GM23248 (cell line): ENCODE results near the gene ZC3H12D. TPM values are rescaled to one million over a fixed set of nuclear protein-coding genes. Genes with fewer than 3 reads are reported as not detected.

Source experiments
- DNase-seq: peaks from one replicate; pipeline ENCODE4 v3.0.0-alpha.2; 2015
- H2AFZ ChIP-seq: fragments of 200-600 bp; sonication (generic); 2 replicates; pipeline ENCODE4 v1.6.1; 2016; ENCODE audit warnings: antibody characterized with exemption
- H3F3A ChIP-seq: fragments of 200-600 bp; sonication (generic); 2 replicates; pipeline ENCODE4 v1.6.1; 2016; ENCODE audit warnings: mild to moderate bottlenecking, antibody characterized with exemption, mixed run types; ENCODE audit not compliant: insufficient read depth
- H3K27ac ChIP-seq: fragments of 200-600 bp; sonication (generic); 2 replicates; pipeline ENCODE4 v1.5.1; 2016; ENCODE audit warnings: mild to moderate bottlenecking
- H3K27me3 ChIP-seq: fragments of 200-600 bp; sonication (generic); replicated peaks from 2 replicates; pipeline ENCODE4 v1.6.1; 2016; ENCODE audit warnings: mild to moderate bottlenecking; ENCODE audit not compliant: insufficient read depth
- H3K36me3 ChIP-seq: fragments of 200-600 bp; sonication (generic); 2 replicates; pipeline ENCODE4 v1.6.1; 2016; ENCODE audit warnings: low read depth, mild to moderate bottlenecking
- H3K4me1 ChIP-seq: fragments of 200-600 bp; sonication (generic); 2 replicates; pipeline ENCODE4 v1.6.1; 2016; ENCODE audit warnings: mild to moderate bottlenecking; ENCODE audit not compliant: insufficient read depth
- H3K4me2 ChIP-seq: fragments of 200-600 bp; sonication (generic); one replicate; pipeline ENCODE4 v1.6.1; 2016; ENCODE audit warnings: mild to moderate bottlenecking; ENCODE audit not compliant: unreplicated experiment
- H3K4me3 ChIP-seq: fragments of 200-600 bp; sonication (generic); 2 replicates; pipeline ENCODE4 v1.5.1; 2016; ENCODE audit warnings: mild to moderate bottlenecking
- H3K79me2 ChIP-seq: fragments of 200-600 bp; sonication (generic); 2 replicates; pipeline ENCODE4 v1.6.1; 2016; ENCODE audit warnings: mild to moderate bottlenecking; ENCODE audit not compliant: insufficient read depth
- H3K9ac ChIP-seq: fragments of 200-600 bp; sonication (generic); 2 replicates; pipeline ENCODE4 v1.6.1; 2016; ENCODE audit warnings: mild to moderate bottlenecking
- H3K9me2 ChIP-seq: fragments of 200-600 bp; sonication (generic); 2 replicates; pipeline ENCODE4 v1.6.1; 2016; ENCODE audit warnings: mixed run types, mild to moderate bottlenecking, moderate library complexity; ENCODE audit not compliant: insufficient read depth
- H3K9me3 ChIP-seq: fragments of 200-600 bp; sonication (generic); one replicate; pipeline ENCODE4 v1.6.1; 2017; ENCODE audit warnings: low read depth
- H4K20me1 ChIP-seq: fragments of 200-600 bp; sonication (generic); 2 replicates; pipeline ENCODE4 v1.6.0; 2016; ENCODE audit not compliant: insufficient read depth
- EZH2 ChIP-seq: fragments of 200-600 bp; sonication (generic); IDR thresholded peaks from 2 replicates; pipeline ENCODE4 v1.6.1; 2018; ENCODE audit warnings: antibody characterized with exemption, mild to moderate bottlenecking; ENCODE audit not compliant: insufficient read depth, poor library complexity, severe bottlenecking
- EZH2phosphoT487 ChIP-seq: fragments of 200-600 bp; sonication (generic); IDR thresholded peaks from 2 replicates; pipeline ENCODE4 v1.6.1; 2018; ENCODE audit warnings: antibody characterized with exemption, moderate library complexity, mild to moderate bottlenecking, low read depth; ENCODE audit not compliant: insufficient read depth
- WGBS, 2 experiments: methylation state at CpG; one replicate each; pipeline ENCODE4 v1.1.6; 2015 to 2017; ENCODE audit warnings: low lambda C conversion rate in 2 of 2, low coverage in 1 of 2; ENCODE audit errors: missing lambda C conversion rate in 2 of 2; 5-methylcytosine and 5-hydroxymethylcytosine counted together
- in situ Hi-C: fragments of 300-500 bp; cut with MboI; formaldehyde crosslinking; loops from 2 replicates; pipeline ENCODE4 v1.15.0; 2020
- polyA plus RNA-seq: library from polyadenylated mRNA; unstranded; fragments of >200 nt; fragmentation: Nextera tagmentation; extraction: Ambion mirVana; gene quantifications from 2 replicates; pipeline ENCODE4 v1.2.1, GENCODE V29; 2016
- total RNA-seq: library from RNA; depleted of rRNA; stranded (reverse); fragments of >200 nt; shearing (Covaris generic); gene quantifications from 2 replicates; pipeline ENCODE4 v1.2.3, GENCODE V29; 2014

Gene ZC3H12D
- total and polyA plus RNA-seq, 2 experiments from 2014 or later: 0.54 TPM; not detected in 1

DNA sequence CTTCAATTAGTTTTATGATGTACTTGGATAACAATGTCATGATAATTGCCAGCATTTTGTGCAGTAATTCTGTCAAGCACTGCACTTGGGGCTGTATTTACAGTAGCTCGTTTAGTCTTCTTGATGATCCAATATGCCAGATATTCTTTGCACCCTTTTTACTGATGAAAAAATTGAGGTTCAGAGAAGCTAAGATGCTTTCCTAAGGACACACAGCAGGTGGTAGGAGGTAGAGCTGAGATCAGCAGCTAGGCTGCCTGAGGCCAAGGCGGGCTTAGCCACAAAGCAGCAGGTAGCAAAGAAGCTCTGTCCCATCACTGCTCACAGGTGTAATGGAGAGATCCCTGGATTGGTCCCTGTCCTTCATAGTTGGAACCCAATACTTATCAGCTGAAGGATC, 51.4 kb downstream of the ZC3H12D start:
- Histone ChIP-seq H3K9me2 (no peaks in the 10 kb centered on the region), H3K4me3 (no peak overlapping the region), H2AFZ (no peak overlapping the region), H3K27me3 (no peaks in the 10 kb centered on the region), H3K4me2 (no peak overlapping the region), H3K9ac (no peak overlapping the region), H3F3A (0 out of 2 replicates have a peak, but pooled peaks cover 11% of the 10 kb centered on the region), H3K36me3 (no peaks in the 10 kb centered on the region), H3K4me1 (0 out of 2 replicates have a peak, but pooled peaks cover 10% of the 10 kb centered on the region), H4K20me1 (no peaks in the 10 kb centered on the region), H3K79me2 (no peaks in the 10 kb centered on the region), H3K9me3 (no peaks in the 10 kb centered on the region), H3K27ac (no peak overlapping the region)
- in situ Hi-C loops: loop anchor here (25.0 kb wide), 1 partner anchor 846 kb away; no protein-coding TSS in a partner anchor
- no peak for TF ChIP-seq EZH2phosphoT487
- no peak for TF ChIP-seq EZH2
- 32 to 38% methylated on average over 2 of the region's 2 CpGs for WGBS, 2 experiments
- DNase-seq: peak; percentile 15

DNA sequence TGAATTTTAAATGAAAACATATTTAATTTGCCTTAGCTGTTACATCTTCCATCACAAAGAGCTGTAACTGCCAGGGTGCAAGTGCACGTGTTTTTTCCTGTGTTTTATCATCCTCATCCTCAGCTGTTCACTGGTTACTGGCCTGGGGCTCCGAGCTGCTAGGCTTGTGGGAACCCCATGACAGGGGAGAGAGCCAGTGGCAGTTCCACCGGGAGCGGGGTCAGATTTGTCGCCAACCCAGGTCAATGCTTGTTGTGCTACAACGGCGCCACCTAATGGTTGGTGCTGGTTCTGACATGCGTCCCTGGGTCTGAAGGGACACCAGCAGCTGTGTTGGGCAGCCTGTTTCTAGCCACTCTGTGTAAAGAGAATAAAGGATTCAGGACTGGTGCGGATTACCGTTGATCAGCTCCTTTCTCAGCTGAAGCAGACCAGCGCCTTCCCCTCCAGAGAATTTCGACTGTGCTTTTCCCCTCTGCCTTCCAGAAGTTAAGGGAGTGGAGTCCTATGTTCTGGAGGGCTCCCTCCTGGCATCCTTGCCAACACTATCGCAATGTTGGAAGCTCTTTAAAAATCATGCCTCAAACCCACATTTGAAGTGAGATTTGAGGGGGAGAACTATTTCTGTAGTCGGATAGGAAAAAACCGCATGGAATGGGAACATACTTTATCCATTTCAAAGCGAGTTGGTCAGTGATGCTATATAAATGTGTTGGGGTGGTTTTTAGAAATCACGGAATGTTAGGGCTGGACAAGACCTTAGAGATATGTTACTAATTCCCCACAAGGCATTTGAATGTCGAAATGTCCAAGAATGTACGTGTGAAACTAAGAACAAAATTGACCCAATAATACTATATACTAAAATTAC, 52.7 kb downstream of the ZC3H12D start:
- 7 to 12% methylated on average over 19 of the region's 19 CpGs for WGBS, 2 experiments

DNA sequence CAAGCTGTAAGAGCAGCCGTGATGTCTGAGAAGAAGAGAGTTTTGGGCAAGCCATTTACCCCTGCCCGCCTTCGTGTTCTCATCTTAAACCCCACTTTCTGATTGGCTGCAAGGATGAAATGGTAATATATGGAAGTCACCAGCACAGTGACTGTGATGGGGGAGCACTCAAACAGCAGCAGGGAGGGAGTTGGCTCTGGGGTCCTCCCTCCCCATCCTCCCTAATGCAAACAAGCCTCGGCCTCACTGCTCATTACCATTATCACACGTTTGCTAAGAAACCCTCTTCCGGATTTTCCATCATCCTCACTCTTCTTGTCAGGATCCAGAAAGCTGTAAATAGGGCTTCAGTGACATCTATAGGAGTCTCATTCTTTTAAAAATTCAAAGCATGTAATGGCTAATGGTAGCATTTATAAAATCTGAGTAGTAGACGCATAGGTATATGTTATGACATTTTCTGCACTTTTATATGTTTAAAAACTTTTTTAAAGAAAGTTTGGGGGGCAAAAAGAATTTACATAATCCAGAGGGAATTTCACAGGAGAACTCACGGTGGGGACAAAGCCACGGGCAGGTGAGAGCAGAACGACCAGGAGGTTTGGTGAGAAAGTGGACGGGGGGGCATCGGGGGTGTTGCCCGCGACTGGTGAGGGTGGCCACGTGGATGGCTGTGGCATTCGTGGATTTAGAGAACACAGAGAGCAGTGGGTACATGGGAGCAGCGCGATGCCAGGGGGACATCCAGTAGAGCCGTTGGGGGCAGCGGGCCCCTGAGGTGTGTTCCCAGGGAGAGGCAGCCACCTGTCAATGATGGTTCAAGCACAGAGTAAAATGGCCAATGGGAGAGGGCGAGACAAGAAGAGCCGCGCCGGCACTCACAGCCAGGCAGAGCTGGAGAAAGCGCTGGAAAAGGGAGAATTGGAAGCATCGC, 55.1 kb downstream of the ZC3H12D start:
- Histone ChIP-seq H3K9me3 (no peaks in the 10 kb centered on the region), H3F3A (0 out of 2 replicates have a peak, but pooled peaks cover 11% of the 10 kb centered on the region), H2AFZ (no peak overlapping the region), H3K27me3 (no peaks in the 10 kb centered on the region), H3K79me2 (no peaks in the 10 kb centered on the region), H3K9ac (no peak overlapping the region), H3K4me3 (no peak overlapping the region), H4K20me1 (no peaks in the 10 kb centered on the region), H3K9me2 (no peaks in the 10 kb centered on the region), H3K4me2 (no peak overlapping the region), H3K36me3 (no peaks in the 10 kb centered on the region), H3K4me1 (0 out of 2 replicates have a peak, but pooled peaks cover 10% of the 10 kb centered on the region), H3K27ac (no peak overlapping the region)
- DNase-seq: no peak
- TF ChIP-seq EZH2: no peak
- TF ChIP-seq EZH2phosphoT487: no peak
- WGBS, 2 experiments: 89 to 92% methylated on average over 24 to 26 of the region's 26 CpGs
- in situ Hi-C loops: loop anchor here (5.0 to 25.0 kb wide), 3 partner anchors 337 to 842 kb away; no protein-coding TSS in a partner anchor

More for the DNA sequence above, 52.7 kb downstream of the ZC3H12D start:
- H3K4me1 ChIP-seq: 0 out of 2 replicates have a peak, but pooled peaks cover 10% of the 10 kb centered on the region
- in situ Hi-C loops: loop anchor here (25.0 kb wide), 1 partner anchor 845 kb away; no protein-coding TSS in a partner anchor
- DNase-seq: peak; percentile 82
- no peaks in the 10 kb centered on the region for H4K20me1 ChIP-seq
- TF ChIP-seq EZH2phosphoT487 (no peak), EZH2 (no peak)
- 0 out of 2 replicates have a peak, but pooled peaks cover 11% of the 10 kb centered on the region for H3F3A ChIP-seq
- H3K27me3 ChIP-seq: no peaks in the 10 kb centered on the region
- H3K36me3 ChIP-seq: no peaks in the 10 kb centered on the region
- no peaks in the 10 kb centered on the region for H3K79me2 ChIP-seq
- H3K9me2 ChIP-seq: no peaks in the 10 kb centered on the region
- H3K27ac ChIP-seq: peak overlapping the region; percentile 59
- H3K9me3 ChIP-seq: no peaks in the 10 kb centered on the region
- peak overlapping the region; percentile 58 for H3K4me2 ChIP-seq
- peak overlapping the region; percentile 56 for H3K4me3 ChIP-seq
- peak overlapping the region; percentile 50 for H3K9ac ChIP-seq
- H2AFZ ChIP-seq: peak overlapping the region; percentile 71

DNA sequence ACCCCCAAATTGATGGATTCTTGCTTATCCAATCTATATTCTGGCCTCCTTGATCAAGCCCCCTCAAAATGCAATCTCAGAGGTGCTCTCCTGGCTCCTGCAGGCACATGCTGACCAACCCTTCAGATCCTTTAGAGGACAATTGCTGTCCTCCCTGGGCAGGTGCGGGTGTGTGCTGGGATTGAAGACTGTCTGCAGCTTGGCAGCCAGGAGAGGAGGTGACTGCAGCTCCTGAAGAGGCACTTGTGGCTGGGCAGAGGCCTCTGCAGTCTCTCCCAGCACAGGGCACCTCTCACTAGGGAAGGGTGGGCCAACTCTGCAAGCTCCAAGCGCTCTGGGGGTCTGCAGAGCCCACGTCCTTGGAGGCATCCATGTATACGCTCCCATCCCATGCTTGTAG, 56.2 kb downstream of the ZC3H12D start:
- Histone ChIP-seq H3F3A (0 out of 2 replicates have a peak, but pooled peaks cover 3% of the 10 kb centered on the region), H3K4me2 (no peak overlapping the region), H3K9ac (no peak overlapping the region), H3K36me3 (no peaks in the 10 kb centered on the region), H4K20me1 (no peaks in the 10 kb centered on the region), H3K9me2 (no peaks in the 10 kb centered on the region), H3K79me2 (no peaks in the 10 kb centered on the region), H3K27ac (no peak overlapping the region), H3K9me3 (no peaks in the 10 kb centered on the region), H3K4me3 (no peak overlapping the region), H2AFZ (no peak overlapping the region), H3K27me3 (no peaks in the 10 kb centered on the region), H3K4me1 (0 out of 2 replicates have a peak, but pooled peaks cover 10% of the 10 kb centered on the region)
- no peak for DNase-seq
- TF ChIP-seq EZH2phosphoT487 (no peak), EZH2 (no peak)
- 91 to 93% methylated on average over 4 of the region's 4 CpGs for WGBS, 2 experiments
- in situ Hi-C loops: loop anchor here (5.0 to 25.0 kb wide), 3 partner anchors 336 to 841 kb away; no protein-coding TSS in a partner anchor
